ENCODE measurements around the gene NAP1L5. TPM values are rescaled to one million over a fixed set of nuclear protein-coding genes. Genes with fewer than 3 reads are reported as not detected.

Gene NAP1L5
- total RNA-seq, 1 experiment from 2014 or later, result 1.8 TPM

- POLR2A ChIA-PET, result no interaction called here
- no peak for TF ChIP-seq POLR2A (IDR thresholded peaks at IDR 0.05; ENCODE audit: borderline replicate concordance, extremely low read depth, insufficient read depth, insufficient read length)
- TF ChIP-seq EGR1 (IDR thresholded peaks at IDR 0.05; ENCODE audit: low read depth), result no peak
- Histone ChIP-seq H3K9ac (ENCODE audit: low read length) (no peak overlapping the region), H3K36me3 (ENCODE audit: control insufficient read depth in 1 of 2, insufficient read depth in 2 of 2, low read length in 2 of 2) (no peaks in the 10 kb centered on the region), H3K4me2 (ENCODE audit: low read length) (no peak overlapping the region), H3K27me3 (ENCODE audit: insufficient read depth, low read length) (no peaks in the 10 kb centered on the region), H3K79me2 (ENCODE audit: insufficient read depth, low read length) (no peaks in the 10 kb centered on the region), H2AFZ (ENCODE audit: low read depth, low read length, poor library complexity, severe bottlenecking) (no peak overlapping the region), H3K4me3 (replicated peaks in 1 of 2; ENCODE audit: low read depth in 1 of 2, low read length in 2 of 2) (no peak overlapping the region), H4K20me1 (ENCODE audit: insufficient read depth) (no peaks in the 10 kb centered on the region), H3K9me3 (ENCODE audit: control insufficient read depth in 1 of 2, insufficient read depth in 1 of 2, low read depth in 1 of 2, low read length in 2 of 2) (no peaks in the 10 kb centered on the region), H3K4me1 (ENCODE audit: control insufficient read depth in 1 of 2, insufficient read depth in 2 of 2, low read length in 2 of 2) (peaks cover 0 to 5% of the 10 kb centered on the region in 2 experiments; a peak in 1 of 4 replicates), H3K27ac (ENCODE audit: low read depth, low read length) (no peak overlapping the region), H3K9me2 (ENCODE audit: insufficient read depth) (no peaks in the 10 kb centered on the region)
- no TSS peak for BruUV-seq (replicated peaks)
- CTCF ChIA-PET, result no interaction called here
- RAD21 ChIA-PET (ENCODE audit: low non-redundant PET in 1 of 2, low total read pairs in 2 of 2, uncharacterized antibody in 2 of 2, unreplicated experiment in 2 of 2), result no interaction called here
- ATAC-seq, result no peak
- DNase-seq (ENCODE audit: low read depth, low spot score), result no peak
- intact Hi-C loops (cut with micrococcal nuclease), result no loop called here
Observed at GRCh38 chr4:88702782-88703181, 5.2 kb upstream of the NAP1L5 start.

- POLR2A ChIA-PET, result no interaction called here
- Histone ChIP-seq H3K79me2 (ENCODE audit: insufficient read depth, low read length) (no peaks in the 10 kb centered on the region), H3K27ac (ENCODE audit: low read depth, low read length) (no peak overlapping the region), H3K9ac (ENCODE audit: low read length) (no peak overlapping the region), H3K4me3 (replicated peaks in 1 of 2; ENCODE audit: low read depth in 1 of 2, low read length in 2 of 2) (no peak overlapping the region), H3K4me2 (ENCODE audit: low read length) (no peak overlapping the region), H3K36me3 (ENCODE audit: control insufficient read depth in 1 of 2, insufficient read depth in 2 of 2, low read length in 2 of 2) (no peaks in the 10 kb centered on the region), H4K20me1 (ENCODE audit: insufficient read depth) (no peaks in the 10 kb centered on the region), H3K9me2 (ENCODE audit: insufficient read depth) (no peaks in the 10 kb centered on the region), H3K9me3 (ENCODE audit: control insufficient read depth in 1 of 2, insufficient read depth in 1 of 2, low read depth in 1 of 2, low read length in 2 of 2) (no peaks in the 10 kb centered on the region), H3K4me1 (ENCODE audit: control insufficient read depth in 1 of 2, insufficient read depth in 2 of 2, low read length in 2 of 2) (peaks cover 0 to 5% of the 10 kb centered on the region in 2 experiments; a peak in 1 of 4 replicates), H3K27me3 (ENCODE audit: insufficient read depth, low read length) (no peaks in the 10 kb centered on the region), H2AFZ (ENCODE audit: low read depth, low read length, poor library complexity, severe bottlenecking) (no peak overlapping the region)
- DNase-seq (ENCODE audit: low read depth, low spot score) (no peak), ATAC-seq (no peak)
- RAD21 ChIA-PET (ENCODE audit: low non-redundant PET in 1 of 2, low total read pairs in 2 of 2, uncharacterized antibody in 2 of 2, unreplicated experiment in 2 of 2), result no interaction called here
- TF ChIP-seq SP1 (IDR thresholded peaks at IDR 0.05; ENCODE audit: low read depth) (no peak), POLR2AphosphoS5 (IDR thresholded peaks at IDR 0.05; ENCODE audit: low read depth, low read length) (no peak), SIN3A (IDR thresholded peaks at IDR 0.05; ENCODE audit: low read depth) (no peak)
- BruUV-seq (replicated peaks), result no TSS peak
- CTCF ChIA-PET, result interaction anchor here (1.6 kb wide), 1 partner anchor 25 kb away, joined by 3 read pairs; no protein-coding TSS in a partner anchor
- intact Hi-C loops (cut with micrococcal nuclease), result no loop called here
Observed at GRCh38 chr4:88698519-88698918, 890 bp upstream of the NAP1L5 start.

Data from HCT116 (cell line).